Endothelial cell of umbilical vein (primary cell): Measurements from ENCODE around the gene FGD5. TPM values are rescaled to one million over a fixed set of nuclear protein-coding genes. Genes with fewer than 3 reads are reported as not detected.

Source experiments
- BruUV-seq: library from RNA; stranded (reverse); fragments of 400-500 nt; replicated peaks from 2 replicates; lab custom pipeline; 2021; lab: Mats Ljungman, UMichigan
- CTCF ChIA-PET: fragments of 300-600, 350-600 bp; sonication (Branson Sonifier 250); formaldehyde crosslinking; loops from one replicate; lab custom pipeline; 2021; ENCODE audit warnings: antibody characterized with exemption, inconsistent platforms; lab: Charles Lee
- POLR2A ChIA-PET: fragments of 300-600, 350-600 bp; sonication (Branson Sonifier 250); formaldehyde crosslinking; loops from one replicate; lab custom pipeline; 2021; ENCODE audit warnings: antibody characterized with exemption, inconsistent platforms; lab: Charles Lee
- DNase-seq: peaks from one replicate; pipeline ENCODE4 v3.0.0-alpha.2; 2011; ENCODE audit warnings: low read depth, low spot score
- FAIRE-seq: peaks from 2 replicates; lab custom pipeline; 2011; peaks lifted over from hg19 to GRCh38; lab: Jason Lieb, UNC
- H2AFZ ChIP-seq: 2 replicates; pipeline ENCODE4 v1.6.0; 2012; ENCODE audit warnings: low read depth, low read length, control low read depth, inconsistent platforms
- H3K27ac ChIP-seq: 2 replicates; pipeline ENCODE4 v1.5.1; 2011; ENCODE audit warnings: low read depth, mild to moderate bottlenecking, control low read depth, low read length, moderate library complexity; ENCODE audit not compliant: insufficient read depth
- H3K27me3 ChIP-seq, 2 experiments: 2 replicates each; pipeline versions ENCODE4 v1.6.0 to v1.6.1; 2011; ENCODE audit warnings: low read length in 2 of 2, mixed read lengths in 1 of 2; ENCODE audit not compliant: control insufficient read depth in 2 of 2, insufficient read depth in 2 of 2
- H3K36me3 ChIP-seq, 2 experiments: 2 replicates in 1 of 2; 3 replicates in 1 of 2; pipeline ENCODE4 v1.5.1; 2011; ENCODE audit warnings: low read length in 2 of 2, mild to moderate bottlenecking in 1 of 2, moderate library complexity in 1 of 2; ENCODE audit not compliant: control insufficient read depth in 2 of 2, insufficient read depth in 2 of 2; ENCODE audit errors: extremely low read depth in 1 of 2
- H3K4me1 ChIP-seq: 3 replicates; pipeline ENCODE4 v1.5.1; 2011; ENCODE audit warnings: mild to moderate bottlenecking, low read length; ENCODE audit not compliant: control insufficient read depth, insufficient read depth; ENCODE audit errors: extremely low read depth
- H3K4me2 ChIP-seq: 2 replicates; pipeline ENCODE4 v1.6.1; 2011; ENCODE audit warnings: low read length, control low read depth, mixed read lengths; ENCODE audit not compliant: insufficient read depth
- H3K4me3 ChIP-seq, 3 experiments: fragments of 200-600 bp in 1 of 3; sonication (generic), shearing (Covaris generic) in 1 of 3; replicated peaks in 1 of 3; 2 replicates each; pipeline ENCODE4 v1.5.1; 2011 to 2016; ENCODE audit warnings: control low read depth in 3 of 3, low read length in 3 of 3, mild to moderate bottlenecking in 2 of 3, inconsistent platforms in 1 of 3, low read depth in 1 of 3, moderate library complexity in 1 of 3; ENCODE audit not compliant: insufficient read depth in 1 of 3
- H3K79me2 ChIP-seq: 2 replicates; pipeline ENCODE4 v1.6.0; 2012; ENCODE audit warnings: low read length, inconsistent platforms; ENCODE audit not compliant: control insufficient read depth, insufficient read depth
- H3K9ac ChIP-seq: replicated peaks from 2 replicates; pipeline ENCODE3; 2011; ENCODE audit warnings: low read length, control low read depth; ENCODE audit not compliant: insufficient read depth; ENCODE audit errors: extremely low read depth
- H3K9me1 ChIP-seq: replicated peaks from 3 replicates; pipeline ENCODE4 v1.6.0; 2011; ENCODE audit warnings: mild to moderate bottlenecking, low read length; ENCODE audit not compliant: control insufficient read depth, insufficient read depth; ENCODE audit errors: extremely low read depth
- H3K9me3 ChIP-seq: replicated peaks from 2 replicates; pipeline ENCODE4 v1.5.1; 2012; ENCODE audit warnings: low read length, inconsistent platforms; ENCODE audit not compliant: control insufficient read depth, insufficient read depth
- H4K20me1 ChIP-seq: replicated peaks from 2 replicates; pipeline ENCODE3; 2011; ENCODE audit warnings: mild to moderate bottlenecking, low read length; ENCODE audit not compliant: control insufficient read depth, insufficient read depth; ENCODE audit errors: extremely low read depth
- EZH2 ChIP-seq: IDR thresholded peaks from 2 replicates; pipeline ENCODE4 v1.6.1; 2012; ENCODE audit warnings: borderline replicate concordance, low read depth, mild to moderate bottlenecking, moderate library complexity, low read length, inconsistent platforms; ENCODE audit not compliant: severe bottlenecking
- FOS ChIP-seq: IDR thresholded peaks from 2 replicates; pipeline ENCODE4 v1.6.1; 2011; ENCODE audit warnings: mild to moderate bottlenecking, low read length, moderate library complexity, borderline replicate concordance; ENCODE audit not compliant: insufficient read depth
- GATA2 ChIP-seq: IDR thresholded peaks from 2 replicates; pipeline ENCODE4 v1.7.0; 2011; ENCODE audit warnings: low read depth, mild to moderate bottlenecking, moderate library complexity, mixed read lengths, low read length; ENCODE audit not compliant: insufficient read length, insufficient read depth
- JUN ChIP-seq: IDR thresholded peaks from 2 replicates; pipeline ENCODE4 v1.6.1; 2011; ENCODE audit warnings: borderline replicate concordance, low read depth; ENCODE audit not compliant: insufficient read length, insufficient read depth
- MAX ChIP-seq: IDR thresholded peaks from 2 replicates; pipeline ENCODE4 v1.6.1; 2011; ENCODE audit not compliant: insufficient read depth, insufficient read length
- MYC ChIP-seq: IDR thresholded peaks from one replicate; pipeline ENCODE4 v1.6.1; 2011; ENCODE audit warnings: mild to moderate bottlenecking, low read depth, low read length
- POLR2A ChIP-seq: IDR thresholded peaks from 2 replicates; pipeline ENCODE4 v1.6.1; 2012; ENCODE audit warnings: low read depth, mild to moderate bottlenecking, control low read depth, low read length
- POLR2AphosphoS5 ChIP-seq: IDR thresholded peaks from 2 replicates; pipeline ENCODE4 v1.6.1; 2012; ENCODE audit warnings: low read depth, mild to moderate bottlenecking, control low read depth, low read length, moderate library complexity; ENCODE audit not compliant: insufficient read depth
- dilution Hi-C: fragments of 300-500 bp; cut with MboI; formaldehyde crosslinking; loops from one replicate; pipeline ENCODE4 v1.15.0; 2019; ENCODE audit warnings: low sequenced_read_pairs; ENCODE audit not compliant: extremely low pct_ligation_motif_present
- intact Hi-C: fragments of 100-400 bp; cut with micrococcal nuclease; formaldehyde crosslinking; loops from one replicate; pipeline ENCODE4 v1.10.0; 2022
- polyA plus RNA-seq, 4 experiments: library from polyadenylated mRNA; depleted of rRNA in 3 of 4; stranded (reverse) in 3 of 4; unstranded in 1 of 4; fragments of >200 nt; gene quantifications; 2 replicates each; pipeline versions ENCODE4 v1.2.1 to v1.2.3, GENCODE V29; 2011 to 2012; ENCODE audit warnings: missing spikeins in 1 of 4
- total RNA-seq: library from RNA; stranded (reverse); gene quantifications from 2 replicates; pipeline ENCODE4 v1.2.3, GENCODE V29; 2021
- TF ChIP-seq, protein P1 (sequence below), 2 donors: IDR thresholded peaks; 1 replicate in 1 of 2; 2 replicates in 1 of 2; pipeline ENCODE4 v1.5.1; 2011; ENCODE audit warnings: low read length in 2 of 2, mild to moderate bottlenecking in 2 of 2, moderate library complexity in 2 of 2, control low read depth in 1 of 2, inconsistent platforms in 1 of 2, low read depth in 1 of 2; ENCODE audit not compliant: insufficient read depth in 1 of 2; ENCODE audit errors: extremely low read depth in 1 of 2

The FGD5 gene
- total and polyA plus RNA-seq, 2 donors (not counting 3 experiments of a cell fraction or from before 2014, with no cell fraction given), result 49.6 to 134 TPM

GRCh38 chr3:14774431-14774830, 44.3 kb upstream of the FGD5 start:
- intact Hi-C loops, result no loop called here
- no peak for DNase-seq
- no peaks in the 10 kb centered on the region for H3K36me3 ChIP-seq
- H3K4me2 ChIP-seq, result no peak overlapping the region
- H3K9me1 ChIP-seq, result no peaks in the 10 kb centered on the region
- ChIA-PET POLR2A (no interaction called here), CTCF (interaction anchor here (0.6 to 1.0 kb wide), 3 partner anchors 16 to 147 kb away, joined by 3 read pairs; no protein-coding TSS in a partner anchor)
- no peak for FAIRE-seq
- no peaks in the 10 kb centered on the region for H3K4me1 ChIP-seq
- no TSS peak for BruUV-seq
- H3K27me3 ChIP-seq, result no peaks in the 10 kb centered on the region
- H2AFZ ChIP-seq, result no peak overlapping the region
- dilution Hi-C loops, result no loop called here
- H3K9ac ChIP-seq, result no peak overlapping the region
- TF ChIP-seq POLR2A (no peak), MAX (no peak), JUN (no peak), FOS (no peak), MYC (no peak), POLR2AphosphoS5 (no peak), EZH2 (no peak), GATA2 (no peak)
- TF ChIP-seq, protein P1, sequence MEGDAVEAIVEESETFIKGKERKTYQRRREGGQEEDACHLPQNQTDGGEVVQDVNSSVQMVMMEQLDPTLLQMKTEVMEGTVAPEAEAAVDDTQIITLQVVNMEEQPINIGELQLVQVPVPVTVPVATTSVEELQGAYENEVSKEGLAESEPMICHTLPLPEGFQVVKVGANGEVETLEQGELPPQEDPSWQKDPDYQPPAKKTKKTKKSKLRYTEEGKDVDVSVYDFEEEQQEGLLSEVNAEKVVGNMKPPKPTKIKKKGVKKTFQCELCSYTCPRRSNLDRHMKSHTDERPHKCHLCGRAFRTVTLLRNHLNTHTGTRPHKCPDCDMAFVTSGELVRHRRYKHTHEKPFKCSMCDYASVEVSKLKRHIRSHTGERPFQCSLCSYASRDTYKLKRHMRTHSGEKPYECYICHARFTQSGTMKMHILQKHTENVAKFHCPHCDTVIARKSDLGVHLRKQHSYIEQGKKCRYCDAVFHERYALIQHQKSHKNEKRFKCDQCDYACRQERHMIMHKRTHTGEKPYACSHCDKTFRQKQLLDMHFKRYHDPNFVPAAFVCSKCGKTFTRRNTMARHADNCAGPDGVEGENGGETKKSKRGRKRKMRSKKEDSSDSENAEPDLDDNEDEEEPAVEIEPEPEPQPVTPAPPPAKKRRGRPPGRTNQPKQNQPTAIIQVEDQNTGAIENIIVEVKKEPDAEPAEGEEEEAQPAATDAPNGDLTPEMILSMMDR (IDR thresholded peaks at IDR 0.05; ENCODE audit: extremely low read depth in 1 of 2, insufficient read depth in 1 of 2, low read depth in 1 of 2, low read length in 2 of 2), result no peak
- H3K9me3 ChIP-seq, result no peaks in the 10 kb centered on the region
- no peaks in the 10 kb centered on the region for H4K20me1 ChIP-seq
- H3K4me3 ChIP-seq, result no peak overlapping the region
- H3K79me2 ChIP-seq, result no peaks in the 10 kb centered on the region
- no peak overlapping the region for H3K27ac ChIP-seq
